ENCODE results near the gene AHRR. TPM values are rescaled to one million over a fixed set of nuclear protein-coding genes. Genes with fewer than 3 reads are reported as not detected.
A peak's percentile ranks its signal among the peaks of the same experiment; 100 is the strongest.

AHRR gene
- total and polyA plus RNA-seq, 2 experiments from 2014 or later = 1.8 to 2.4 TPM

DNA sequence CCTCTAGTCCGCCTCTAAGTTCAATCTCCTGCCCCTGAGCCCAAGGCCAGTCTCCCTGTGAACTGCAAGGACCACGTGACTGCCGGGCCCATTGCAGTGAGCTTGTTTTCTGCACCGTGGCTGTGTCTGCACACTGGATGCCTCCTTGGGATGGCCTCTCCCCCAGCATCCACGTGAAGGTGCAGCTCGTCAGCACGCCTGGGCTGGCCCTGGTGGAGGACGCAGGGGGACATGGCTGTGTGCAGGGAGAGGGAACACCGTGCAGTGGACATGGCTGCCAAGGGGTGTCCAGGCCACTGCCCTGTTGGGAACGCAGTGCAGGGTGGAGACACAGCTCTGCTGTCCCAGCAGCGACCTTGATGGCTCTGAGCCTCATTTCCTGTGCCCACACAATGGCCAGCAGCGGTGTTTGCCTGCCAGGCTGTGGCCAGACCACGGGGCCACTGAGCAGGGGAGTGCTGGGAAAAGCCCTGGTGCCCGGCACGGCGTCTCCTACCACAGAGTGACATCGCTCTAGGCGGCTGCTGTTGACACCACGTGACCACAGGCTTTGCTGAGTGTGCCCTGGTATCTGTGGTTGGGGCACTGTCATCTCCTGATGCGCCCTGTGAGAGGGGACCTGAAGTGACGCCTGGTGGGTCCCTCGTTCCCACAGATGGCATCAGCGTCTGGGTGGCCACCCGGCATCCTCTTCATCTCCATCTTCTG lies 94.6 kb downstream of the AHRR start:
- peaks cover 34% of the 10 kb centered on the region for H3K4me1 ChIP-seq (ENCODE audit: insufficient read depth)
- peak overlapping the region; percentile 59 for H3K4me2 ChIP-seq
- H3K27ac ChIP-seq = peak overlapping the region; percentile 99
- TF ChIP-seq, protein P1, sequence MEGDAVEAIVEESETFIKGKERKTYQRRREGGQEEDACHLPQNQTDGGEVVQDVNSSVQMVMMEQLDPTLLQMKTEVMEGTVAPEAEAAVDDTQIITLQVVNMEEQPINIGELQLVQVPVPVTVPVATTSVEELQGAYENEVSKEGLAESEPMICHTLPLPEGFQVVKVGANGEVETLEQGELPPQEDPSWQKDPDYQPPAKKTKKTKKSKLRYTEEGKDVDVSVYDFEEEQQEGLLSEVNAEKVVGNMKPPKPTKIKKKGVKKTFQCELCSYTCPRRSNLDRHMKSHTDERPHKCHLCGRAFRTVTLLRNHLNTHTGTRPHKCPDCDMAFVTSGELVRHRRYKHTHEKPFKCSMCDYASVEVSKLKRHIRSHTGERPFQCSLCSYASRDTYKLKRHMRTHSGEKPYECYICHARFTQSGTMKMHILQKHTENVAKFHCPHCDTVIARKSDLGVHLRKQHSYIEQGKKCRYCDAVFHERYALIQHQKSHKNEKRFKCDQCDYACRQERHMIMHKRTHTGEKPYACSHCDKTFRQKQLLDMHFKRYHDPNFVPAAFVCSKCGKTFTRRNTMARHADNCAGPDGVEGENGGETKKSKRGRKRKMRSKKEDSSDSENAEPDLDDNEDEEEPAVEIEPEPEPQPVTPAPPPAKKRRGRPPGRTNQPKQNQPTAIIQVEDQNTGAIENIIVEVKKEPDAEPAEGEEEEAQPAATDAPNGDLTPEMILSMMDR (IDR thresholded peaks at IDR 0.05; ENCODE audit: poor library complexity) = no peak
- no peak for TF ChIP-seq EZH2 (IDR thresholded peaks at IDR 0.05; ENCODE audit: borderline replicate concordance)
- no peak for TF ChIP-seq EZH2phosphoT487 (IDR thresholded peaks at IDR 0.05; ENCODE audit: low read depth, severe bottlenecking, unreplicated experiment)
- peak overlapping the region; percentile 45 for H2AFZ ChIP-seq
- no peaks in the 10 kb centered on the region for H3K36me3 ChIP-seq (replicated peaks; ENCODE audit: insufficient read depth, low read depth)
- no peak for DNase-seq (ENCODE audit: low spot score)
- H4K20me1 ChIP-seq (ENCODE audit: insufficient read depth, poor library complexity, severe bottlenecking) = no peaks in the 10 kb centered on the region
- WGBS (ENCODE audit: low lambda C conversion rate, missing lambda C conversion rate) = 83% methylated on average over 24 of the region's 24 CpGs
- H3K4me3 ChIP-seq = no peak overlapping the region
- no peaks in the 10 kb centered on the region for H3K9me2 ChIP-seq (replicated peaks; ENCODE audit: insufficient read depth)
- H3K79me2 ChIP-seq = no peaks in the 10 kb centered on the region
- H3K9me3 ChIP-seq (ENCODE audit: low read depth) = no peaks in the 10 kb centered on the region
- no peaks in the 10 kb centered on the region for H3K27me3 ChIP-seq

DNA sequence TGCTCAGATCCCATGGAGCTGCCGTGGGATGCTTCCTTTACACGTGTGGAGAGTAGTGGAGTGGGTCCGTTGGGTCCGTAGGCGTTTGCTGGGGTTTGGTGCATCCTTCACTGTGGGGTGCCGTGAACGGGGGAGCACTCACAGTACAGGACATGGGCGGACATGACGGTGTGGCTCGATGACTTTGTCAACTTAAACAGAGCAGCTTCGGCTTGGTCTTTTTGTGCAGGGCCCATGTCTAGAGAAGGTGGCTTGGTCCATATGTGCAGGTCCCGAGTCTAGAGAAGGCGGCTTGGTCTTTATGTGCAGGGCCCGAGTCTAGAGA lies 95.1 kb downstream of the AHRR start:
- Histone ChIP-seq H3K27me3 (no peaks in the 10 kb centered on the region), H3K79me2 (no peaks in the 10 kb centered on the region), H3K4me2 (no peak overlapping the region), H3K27ac (no peak overlapping the region), H4K20me1 (ENCODE audit: insufficient read depth, poor library complexity, severe bottlenecking) (no peaks in the 10 kb centered on the region), H3K9me2 (replicated peaks; ENCODE audit: insufficient read depth) (no peaks in the 10 kb centered on the region), H3K9me3 (ENCODE audit: low read depth) (no peaks in the 10 kb centered on the region), H2AFZ (no peak overlapping the region), H3K4me3 (no peak overlapping the region), H3K36me3 (replicated peaks; ENCODE audit: insufficient read depth, low read depth) (no peaks in the 10 kb centered on the region), H3K4me1 (ENCODE audit: insufficient read depth) (peaks cover 34% of the 10 kb centered on the region)
- TF ChIP-seq, protein P1 (IDR thresholded peaks at IDR 0.05; ENCODE audit: poor library complexity) = no peak
- TF ChIP-seq EZH2 (IDR thresholded peaks at IDR 0.05; ENCODE audit: borderline replicate concordance) = no peak
- TF ChIP-seq EZH2phosphoT487 (IDR thresholded peaks at IDR 0.05; ENCODE audit: low read depth, severe bottlenecking, unreplicated experiment) = no peak
- 97% methylated on average over 14 of the region's 14 CpGs for WGBS (ENCODE audit: low lambda C conversion rate, missing lambda C conversion rate)
- no peak for DNase-seq (ENCODE audit: low spot score)

DNA sequence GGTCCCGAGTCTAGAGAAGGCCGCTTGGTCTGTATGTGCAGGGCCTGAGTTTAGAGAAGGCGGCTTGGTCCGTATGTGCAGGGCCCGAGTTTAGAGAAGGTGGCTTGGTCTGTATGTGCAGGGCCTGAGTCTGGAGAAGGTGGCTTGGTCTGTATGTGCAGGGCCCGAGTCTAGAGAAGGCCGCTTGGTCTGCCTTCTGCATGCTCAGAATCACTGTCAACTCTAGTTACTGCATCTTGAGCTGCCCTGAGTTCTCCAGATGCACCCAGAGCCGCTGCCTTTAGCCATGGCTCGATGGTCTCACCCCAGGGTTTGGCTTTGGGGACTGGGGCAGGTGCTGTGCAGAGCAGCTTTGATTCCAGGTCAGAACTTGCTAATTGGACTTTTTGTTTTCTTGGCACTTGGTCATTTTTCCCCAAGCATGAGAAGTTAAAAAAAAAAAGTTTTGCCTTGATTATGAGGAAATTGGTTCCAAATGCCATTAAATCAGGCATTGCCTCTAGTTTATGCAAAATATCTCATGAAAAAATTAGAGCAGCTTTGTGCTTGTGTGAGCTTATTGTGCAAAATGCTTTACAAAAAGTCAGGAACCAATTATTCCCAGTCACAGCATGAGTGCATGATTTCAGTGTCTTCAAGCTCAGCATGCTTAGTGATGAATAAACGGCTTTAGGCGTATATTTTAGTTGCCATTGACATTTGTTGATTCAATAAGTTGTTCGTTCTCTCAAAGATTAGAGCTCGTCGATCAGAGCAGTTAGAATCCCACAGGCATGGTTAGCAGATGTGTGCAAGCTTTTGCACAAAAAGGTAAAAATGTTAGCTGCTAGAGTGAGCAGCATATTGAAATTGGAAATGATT lies 96.0 kb downstream of the AHRR start:
- no peaks in the 10 kb centered on the region for H3K27me3 ChIP-seq
- H3K79me2 ChIP-seq = no peaks in the 10 kb centered on the region
- H2AFZ ChIP-seq = no peak overlapping the region
- no peaks in the 10 kb centered on the region for H3K9me3 ChIP-seq (ENCODE audit: low read depth)
- H3K4me2 ChIP-seq = no peak overlapping the region
- no peak for DNase-seq (ENCODE audit: low spot score)
- no peak overlapping the region for H3K4me3 ChIP-seq
- TF ChIP-seq EZH2phosphoT487 (IDR thresholded peaks at IDR 0.05; ENCODE audit: low read depth, severe bottlenecking, unreplicated experiment) (no peak), EZH2 (IDR thresholded peaks at IDR 0.05; ENCODE audit: borderline replicate concordance) (no peak)
- TF ChIP-seq, protein P1 (IDR thresholded peaks at IDR 0.05; ENCODE audit: poor library complexity) = no peak
- H3K36me3 ChIP-seq (replicated peaks; ENCODE audit: insufficient read depth, low read depth) = no peaks in the 10 kb centered on the region
- H3K4me1 ChIP-seq (ENCODE audit: insufficient read depth) = peaks cover 34% of the 10 kb centered on the region
- WGBS (ENCODE audit: low lambda C conversion rate, missing lambda C conversion rate) = 83% methylated on average over 14 of the region's 14 CpGs
- no peaks in the 10 kb centered on the region for H3K9me2 ChIP-seq (replicated peaks; ENCODE audit: insufficient read depth)
- no peak overlapping the region for H3K27ac ChIP-seq
- no peaks in the 10 kb centered on the region for H4K20me1 ChIP-seq (ENCODE audit: insufficient read depth, poor library complexity, severe bottlenecking)
